GM23338 (cell line): Measurements from ENCODE around the gene FBXW4. TPM values are rescaled to one million over a fixed set of nuclear protein-coding genes. Genes with fewer than 3 reads are reported as not detected.
A peak's percentile ranks its signal among the peaks of the same experiment; 100 is the strongest.

Source experiments
- ATAC-seq: fragments of 200-7000 bp; cut with Tn5 transposase; 3 replicates; pipeline ENCODE4 v1.9.1; 2020
- DNase-seq: peaks from one replicate; pipeline ENCODE4 v3.0.0-alpha.2; 2015; ENCODE audit warnings: low spot score
- H2AFZ ChIP-seq: fragments of 200-600 bp; sonication (generic); 2 replicates; pipeline ENCODE4 v1.8.0; 2016; ENCODE audit warnings: antibody characterized with exemption, mild to moderate bottlenecking, moderate library complexity
- H3F3A ChIP-seq: fragments of 200-600 bp; sonication (generic); replicated peaks from 2 replicates; pipeline ENCODE4 v1.8.0; 2017; ENCODE audit warnings: antibody characterized with exemption, mixed run types, low read depth
- H3K27ac ChIP-seq: fragments of 200-600 bp; sonication (generic); 2 replicates; pipeline ENCODE4 v1.6.1; 2016; ENCODE audit warnings: low read depth
- H3K27me3 ChIP-seq: fragments of 200-600 bp; sonication (generic); 2 replicates; pipeline ENCODE4 v1.8.0; 2016; ENCODE audit warnings: mild to moderate bottlenecking, mixed run types, moderate library complexity; ENCODE audit not compliant: insufficient read depth
- H3K36me3 ChIP-seq: fragments of 200-600 bp; sonication (generic); 2 replicates; pipeline ENCODE4 v1.8.0; 2016; ENCODE audit warnings: mild to moderate bottlenecking; ENCODE audit not compliant: insufficient read depth
- H3K4me1 ChIP-seq: fragments of 200-600 bp; sonication (generic); 2 replicates; pipeline ENCODE4 v1.8.0; 2016; ENCODE audit warnings: mild to moderate bottlenecking, moderate library complexity; ENCODE audit not compliant: insufficient read depth
- H3K4me2 ChIP-seq: fragments of 200-600 bp; sonication (generic); 2 replicates; pipeline ENCODE4 v1.7.1; 2017; ENCODE audit warnings: mixed run types
- H3K4me3 ChIP-seq: fragments of 200-600 bp; sonication (generic); 2 replicates; pipeline ENCODE4 v1.6.1; 2016; ENCODE audit warnings: mixed run types
- H3K79me2 ChIP-seq: fragments of 200-600 bp; sonication (generic); replicated peaks from 2 replicates; pipeline ENCODE4 v1.8.0; 2017; ENCODE audit warnings: mild to moderate bottlenecking; ENCODE audit not compliant: insufficient read depth
- H3K9me2 ChIP-seq: fragments of 200-600 bp; sonication (generic); 2 replicates; pipeline ENCODE4 v1.8.0; 2017; ENCODE audit not compliant: insufficient read depth
- H4K20me1 ChIP-seq: fragments of 200-600 bp; sonication (generic); replicated peaks from 2 replicates; pipeline ENCODE4 v1.8.0; 2017; ENCODE audit warnings: mild to moderate bottlenecking; ENCODE audit not compliant: insufficient read depth
- H3K27ac Mint-ChIP-seq: 2 replicates; pipeline ENCODE4 v1.8.0; 2020; ENCODE audit warnings: inconsistent platforms, mild to moderate bottlenecking, moderate library complexity, mixed read lengths
- H3K27me3 Mint-ChIP-seq: 3 replicates; pipeline ENCODE4 v1.8.0; 2022; ENCODE audit warnings: low read depth, mild to moderate bottlenecking, moderate library complexity, mixed read lengths, inconsistent platforms; ENCODE audit not compliant: insufficient read depth, poor library complexity
- H3K36me3 Mint-ChIP-seq: 3 replicates; pipeline ENCODE4 v1.8.0; 2021; ENCODE audit warnings: low read depth, mild to moderate bottlenecking, inconsistent platforms, moderate library complexity, mixed read lengths
- H3K4me1 Mint-ChIP-seq: 3 replicates; pipeline ENCODE4 v1.8.0; 2020; ENCODE audit warnings: mild to moderate bottlenecking, inconsistent platforms, mixed read lengths
- H3K4me3 Mint-ChIP-seq: 3 replicates; pipeline ENCODE4 v1.8.0; 2021; ENCODE audit warnings: moderate library complexity, mild to moderate bottlenecking, inconsistent platforms, mixed read lengths
- H3K9me3 Mint-ChIP-seq: 3 replicates; pipeline ENCODE4 v1.8.0; 2020; ENCODE audit warnings: moderate library complexity, mild to moderate bottlenecking, inconsistent platforms, mixed read lengths
- STAT1 ChIP-seq: IDR thresholded peaks from one replicate; pipeline ENCODE4 v1.6.1; 2016; ENCODE audit warnings: antibody characterized with exemption; ENCODE audit not compliant: unreplicated experiment
- ZNF462 ChIP-seq: fragments of 250-450 bp; sonication (Bioruptor Pico); IDR thresholded peaks from 2 replicates; pipeline ENCODE4 v1.5.0; 2020; ENCODE audit warnings: mild to moderate bottlenecking, moderate library complexity
- polyA plus RNA-seq: library from polyadenylated mRNA; unstranded; fragments of >200 nt; fragmentation: Nextera tagmentation; extraction: Ambion mirVana; gene quantifications from 2 replicates; pipeline ENCODE4 v1.2.1, GENCODE V29; 2016
- total RNA-seq: library from RNA; depleted of rRNA; stranded (reverse); fragments of >200 nt; shearing (Covaris generic); gene quantifications from 2 replicates; pipeline ENCODE4 v1.2.3, GENCODE V29; 2014
- TF ChIP-seq, protein P1 (sequence below): IDR thresholded peaks from one replicate; pipeline ENCODE4 v1.6.1; 2018; ENCODE audit warnings: antibody characterized with exemption; ENCODE audit not compliant: unreplicated experiment

Gene FBXW4
- total and polyA plus RNA-seq, 2 experiments from 2014 or later: 8.0 to 18.6 TPM

DNA sequence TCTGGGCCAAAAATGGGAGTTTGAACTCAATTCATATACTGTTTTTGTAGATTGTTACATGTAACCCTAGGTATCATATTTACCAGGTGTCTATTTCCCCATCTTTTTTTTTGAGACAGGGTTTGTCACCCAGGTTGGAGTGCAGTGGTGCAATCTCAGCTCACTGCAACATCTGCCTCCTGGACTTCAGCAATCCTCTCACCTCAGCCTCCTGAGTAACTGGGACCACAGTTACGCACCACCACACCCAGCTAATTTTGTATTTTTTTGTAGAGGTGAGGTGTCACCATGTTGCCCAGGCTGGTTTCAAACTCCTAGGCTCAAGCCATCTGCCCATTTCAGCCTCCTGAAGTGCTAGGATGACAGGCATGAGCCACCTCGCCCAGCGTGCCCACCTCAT is 28.2 kb upstream of the FBXW4 start:
- H4K20me1 ChIP-seq: no peaks in the 10 kb centered on the region
- H3K27me3 ChIP-seq: no peaks in the 10 kb centered on the region
- H3K4me1 ChIP-seq: peaks cover 13% of the 10 kb centered on the region
- H3F3A ChIP-seq: no peaks in the 10 kb centered on the region
- no peak overlapping the region for H3K27ac Mint-ChIP-seq
- H3K4me3 ChIP-seq: no peak overlapping the region
- H3K4me1 Mint-ChIP-seq: peaks cover 11% of the 10 kb centered on the region
- H3K9me2 ChIP-seq: no peaks in the 10 kb centered on the region
- H3K9me3 Mint-ChIP-seq: no peaks in the 10 kb centered on the region
- no peaks in the 10 kb centered on the region for H3K79me2 ChIP-seq
- peak overlapping the region; percentile 63; the same call in 1 of the 2 replicates for H2AFZ ChIP-seq
- H3K27me3 Mint-ChIP-seq: no peaks in the 10 kb centered on the region
- DNase-seq (no peak), ATAC-seq (no peak)
- TF ChIP-seq, protein P1, sequence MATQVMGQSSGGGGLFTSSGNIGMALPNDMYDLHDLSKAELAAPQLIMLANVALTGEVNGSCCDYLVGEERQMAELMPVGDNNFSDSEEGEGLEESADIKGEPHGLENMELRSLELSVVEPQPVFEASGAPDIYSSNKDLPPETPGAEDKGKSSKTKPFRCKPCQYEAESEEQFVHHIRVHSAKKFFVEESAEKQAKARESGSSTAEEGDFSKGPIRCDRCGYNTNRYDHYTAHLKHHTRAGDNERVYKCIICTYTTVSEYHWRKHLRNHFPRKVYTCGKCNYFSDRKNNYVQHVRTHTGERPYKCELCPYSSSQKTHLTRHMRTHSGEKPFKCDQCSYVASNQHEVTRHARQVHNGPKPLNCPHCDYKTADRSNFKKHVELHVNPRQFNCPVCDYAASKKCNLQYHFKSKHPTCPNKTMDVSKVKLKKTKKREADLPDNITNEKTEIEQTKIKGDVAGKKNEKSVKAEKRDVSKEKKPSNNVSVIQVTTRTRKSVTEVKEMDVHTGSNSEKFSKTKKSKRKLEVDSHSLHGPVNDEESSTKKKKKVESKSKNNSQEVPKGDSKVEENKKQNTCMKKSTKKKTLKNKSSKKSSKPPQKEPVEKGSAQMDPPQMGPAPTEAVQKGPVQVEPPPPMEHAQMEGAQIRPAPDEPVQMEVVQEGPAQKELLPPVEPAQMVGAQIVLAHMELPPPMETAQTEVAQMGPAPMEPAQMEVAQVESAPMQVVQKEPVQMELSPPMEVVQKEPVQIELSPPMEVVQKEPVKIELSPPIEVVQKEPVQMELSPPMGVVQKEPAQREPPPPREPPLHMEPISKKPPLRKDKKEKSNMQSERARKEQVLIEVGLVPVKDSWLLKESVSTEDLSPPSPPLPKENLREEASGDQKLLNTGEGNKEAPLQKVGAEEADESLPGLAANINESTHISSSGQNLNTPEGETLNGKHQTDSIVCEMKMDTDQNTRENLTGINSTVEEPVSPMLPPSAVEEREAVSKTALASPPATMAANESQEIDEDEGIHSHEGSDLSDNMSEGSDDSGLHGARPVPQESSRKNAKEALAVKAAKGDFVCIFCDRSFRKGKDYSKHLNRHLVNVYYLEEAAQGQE: no peak
- no peak for TF ChIP-seq ZNF462
- no peak for TF ChIP-seq STAT1
- no peak overlapping the region for H3K27ac ChIP-seq
- no peak overlapping the region for H3K4me3 Mint-ChIP-seq
- H3K36me3 ChIP-seq: no peaks in the 10 kb centered on the region
- no peak overlapping the region for H3K4me2 ChIP-seq
- H3K36me3 Mint-ChIP-seq: no peaks in the 10 kb centered on the region
